ENCODE results near the gene FBXL2. TPM values are rescaled to one million over a fixed set of nuclear protein-coding genes. Genes with fewer than 3 reads are reported as not detected.
A peak's percentile ranks its signal among the peaks of the same experiment; 100 is the strongest.

The FBXL2 gene
- polyA plus RNA-seq (ENCODE audit: insufficient read length in 3 of 3), result 10 to 100 TPM; 28.3 to 31.4 (median 29.2) TPM

- DNase-seq (ENCODE audit: low read depth in 3 of 3, low spot score in 2 of 3), result peak in 2 of 3 donors; percentile 52 to 63
Observed at GRCh38 chr3:33277193-33277882, at the start of gene FBXL2. Gene FBXL2 (plus strand): TSS chr3:33277442. CDS start chr3:33277513, 71 bp downstream.

GRCh38 chr3:33229066-33229465, 48.2 kb upstream of the FBXL2 start:
- no peak for DNase-seq (ENCODE audit: low read depth in 3 of 3, low spot score in 2 of 3)

DNA sequence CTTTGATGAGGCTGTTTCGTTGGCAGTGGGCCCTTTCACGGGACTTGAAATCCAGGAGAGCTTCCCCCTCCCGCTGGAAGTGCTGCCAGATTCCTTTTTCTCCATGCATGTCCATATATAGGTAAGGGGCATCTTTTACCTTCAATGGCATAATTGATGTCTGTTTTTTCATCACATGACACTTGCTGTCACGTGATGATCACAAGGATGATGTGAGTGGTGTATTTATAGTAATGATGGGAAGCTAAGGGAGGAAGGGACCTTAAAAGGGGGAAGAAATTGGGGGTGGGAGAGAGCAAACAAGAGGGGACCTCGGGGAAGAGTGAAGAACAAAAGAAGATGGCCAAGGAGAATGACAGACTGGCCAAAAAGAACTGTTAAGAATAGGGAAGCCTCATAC, 47.3 kb upstream of the FBXL2 start:
- no peak for DNase-seq (ENCODE audit: low read depth in 3 of 3, low spot score in 2 of 3)

DNA sequence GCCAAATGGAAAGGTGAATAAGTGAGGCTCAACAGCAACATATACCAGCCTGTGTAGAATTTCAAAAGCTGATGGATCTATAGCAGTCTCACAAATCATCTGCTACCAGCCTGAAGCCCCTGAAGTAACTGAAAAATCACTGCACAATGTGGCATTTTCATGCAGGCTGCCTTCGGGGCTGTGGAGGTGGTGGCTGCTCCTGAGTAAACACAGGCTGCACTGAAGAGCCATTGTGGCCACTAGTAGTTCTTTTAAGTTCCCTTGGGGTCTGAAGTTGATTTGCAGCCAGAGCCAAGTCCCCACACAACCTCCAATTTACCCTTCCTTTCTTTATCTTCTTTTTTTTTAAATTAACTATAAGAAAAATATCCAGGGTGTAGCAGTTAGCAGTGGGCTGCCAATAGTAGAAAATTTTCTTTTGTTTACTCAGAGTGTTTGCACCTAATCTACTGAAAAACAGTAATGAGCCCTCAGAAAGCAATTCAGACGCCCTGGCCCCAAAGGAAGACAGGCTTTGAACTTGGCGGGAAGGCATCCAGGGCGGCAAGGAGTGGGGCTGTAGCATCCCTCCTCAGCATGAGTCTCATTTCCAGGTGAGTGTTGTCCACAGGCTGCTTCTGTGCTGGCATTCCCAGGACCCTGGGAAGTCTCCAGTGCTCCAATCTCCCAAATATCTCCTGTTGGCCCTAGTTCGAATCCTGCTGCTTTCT, 45.3 kb upstream of the FBXL2 start:
- no peak for DNase-seq (ENCODE audit: low read depth in 3 of 3, low spot score in 2 of 3)

DNA sequence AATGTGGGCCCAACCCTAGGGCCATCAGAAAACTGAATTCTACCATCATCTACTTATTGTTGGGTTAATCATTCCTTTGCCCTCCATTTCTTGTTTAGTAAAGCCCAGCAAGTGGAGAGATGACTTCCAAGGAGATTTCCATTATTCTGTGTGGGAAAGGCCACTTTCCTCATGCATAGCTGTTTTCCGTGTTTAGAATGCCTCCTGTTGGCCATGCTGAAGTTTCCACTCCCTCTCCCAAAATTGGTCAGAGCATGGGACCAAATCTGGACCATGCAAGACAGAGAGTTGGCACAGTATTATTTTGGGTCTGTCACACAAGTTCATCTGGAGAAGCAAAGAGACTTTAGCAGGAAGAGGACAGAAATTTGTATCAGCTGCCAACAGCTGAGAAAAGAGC, 43.4 kb upstream of the FBXL2 start:
- no peak for DNase-seq (ENCODE audit: low read depth in 3 of 3, low spot score in 2 of 3)

DNA sequence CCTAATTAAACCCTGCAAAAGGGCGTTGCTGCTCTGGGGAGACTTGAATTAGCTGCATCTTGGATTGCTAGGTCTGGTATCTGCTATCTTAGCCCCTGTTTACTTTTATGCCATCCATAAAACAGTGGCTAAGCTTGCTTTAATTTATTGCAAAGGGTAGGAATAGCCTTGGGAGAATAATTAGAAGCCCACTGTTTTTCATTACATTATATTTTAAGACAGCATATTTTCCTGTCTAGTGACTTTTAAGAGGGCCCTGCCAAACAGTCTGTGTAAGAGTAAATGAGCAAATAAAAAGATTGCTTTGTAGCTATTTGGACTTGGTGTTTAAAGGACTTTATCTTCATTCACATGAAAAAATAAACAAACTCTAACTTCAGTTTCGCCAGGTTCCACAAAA, 41.2 kb upstream of the FBXL2 start:
- DNase-seq (ENCODE audit: low read depth in 3 of 3, low spot score in 2 of 3), result no peak

GRCh38 chr3:33237439-33237838, 39.8 kb upstream of the FBXL2 start:
- DNase-seq (ENCODE audit: low read depth in 3 of 3, low spot score in 2 of 3), result no peak

GRCh38 chr3:33238923-33239322, 38.3 kb upstream of the FBXL2 start:
- no peak for DNase-seq (ENCODE audit: low read depth in 3 of 3, low spot score in 2 of 3)

GRCh38 chr3:33240261-33240660, 37.0 kb upstream of the FBXL2 start:
- DNase-seq (ENCODE audit: low read depth in 3 of 3, low spot score in 2 of 3), result no peak

DNA sequence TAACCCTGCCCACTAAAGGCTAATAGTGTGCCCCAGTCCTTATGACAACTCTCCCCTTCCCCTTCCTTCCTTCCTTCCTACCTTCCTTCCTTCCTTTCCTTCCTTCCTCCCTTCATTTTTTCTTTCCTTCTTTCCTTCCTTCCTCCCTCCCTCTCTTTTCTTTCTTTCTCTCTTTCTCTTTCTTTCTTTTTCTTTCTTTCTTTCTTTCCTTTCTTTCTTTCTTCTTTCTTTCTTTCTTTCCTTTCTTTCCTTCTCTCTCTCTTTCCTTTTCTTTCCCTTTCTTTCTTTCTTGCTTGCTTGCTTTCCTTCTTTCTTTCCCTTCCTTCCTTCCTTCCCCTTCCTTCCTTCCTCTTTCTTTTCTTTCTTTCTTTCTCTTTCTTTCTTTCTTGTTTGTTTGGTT, 30.5 kb upstream of the FBXL2 start:
- no peak for DNase-seq (ENCODE audit: low read depth in 3 of 3, low spot score in 2 of 3)

DNA sequence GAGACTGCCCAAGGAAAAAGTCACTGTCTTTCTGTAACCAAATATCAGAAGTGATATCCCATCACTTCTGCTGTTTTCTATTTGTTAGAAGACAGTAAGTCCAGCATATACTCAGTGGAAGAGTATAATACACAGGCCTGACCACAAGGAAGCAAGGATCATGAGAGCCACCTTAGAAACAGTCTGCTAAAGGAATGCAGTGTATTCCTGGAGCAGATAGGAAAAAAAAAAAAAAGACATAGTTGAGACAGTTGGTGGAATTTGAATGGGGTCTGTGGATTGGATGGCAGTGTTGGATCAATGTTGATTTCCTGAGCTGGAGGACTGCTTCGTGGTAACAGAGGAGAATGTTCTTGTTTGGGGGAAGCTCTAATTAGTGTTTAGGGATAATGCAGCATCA, 26.5 kb upstream of the FBXL2 start:
- DNase-seq (ENCODE audit: low read depth in 3 of 3, low spot score in 2 of 3), result no peak

- DNase-seq (ENCODE audit: low read depth in 3 of 3, low spot score in 2 of 3), result no peak
Observed at GRCh38 chr3:33256249-33256648, 21.0 kb upstream of the FBXL2 start.

- no peak for DNase-seq (ENCODE audit: low read depth in 3 of 3, low spot score in 2 of 3)
Observed at GRCh38 chr3:33260104-33260503, 17.1 kb upstream of the FBXL2 start.

DNA sequence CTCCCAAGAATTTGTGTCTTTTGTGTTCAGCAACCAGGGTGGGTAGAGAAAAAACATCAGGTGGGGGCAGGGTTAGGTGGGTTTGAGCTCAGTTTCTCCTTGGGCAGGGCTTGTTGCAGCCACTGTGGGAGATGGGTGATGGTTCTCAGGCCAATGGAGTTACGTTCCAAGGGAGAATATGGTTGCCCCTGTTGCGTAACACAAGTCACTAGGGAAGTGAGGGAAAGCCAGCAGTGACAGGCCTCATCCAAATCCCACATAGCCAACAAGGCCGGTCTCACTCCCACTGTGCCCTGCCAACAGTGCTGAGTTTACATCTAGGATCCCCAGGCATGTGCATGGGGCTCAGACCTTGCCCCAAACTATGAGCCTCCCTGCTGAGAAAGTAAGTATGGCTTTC, 7.9 kb upstream of the FBXL2 start:
- no peak for DNase-seq (ENCODE audit: low read depth in 3 of 3, low spot score in 2 of 3)

DNA sequence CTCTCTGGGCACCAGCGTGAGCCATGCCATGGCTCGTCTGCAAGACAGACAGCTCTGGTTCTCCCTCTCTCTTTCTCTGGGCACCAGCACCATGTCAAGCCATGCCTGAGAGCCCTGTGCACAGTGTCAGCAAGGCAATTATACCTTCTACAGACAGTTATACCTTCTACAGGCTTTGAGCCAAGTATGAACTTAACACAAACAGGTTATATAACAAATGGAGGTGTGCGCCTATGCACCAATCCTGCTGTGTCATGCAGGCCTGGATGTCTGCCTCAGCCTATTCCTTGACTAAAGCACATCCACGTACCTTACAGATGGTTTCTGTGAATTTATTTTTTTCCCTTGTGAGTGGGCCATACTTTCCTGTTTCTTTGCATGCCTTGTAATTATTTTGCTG, 5.9 kb upstream of the FBXL2 start:
- no peak for DNase-seq (ENCODE audit: low read depth in 3 of 3, low spot score in 2 of 3)

- DNase-seq (ENCODE audit: low read depth in 3 of 3, low spot score in 2 of 3), result no peak
Observed at GRCh38 chr3:33273628-33274027, 3.6 kb upstream of the FBXL2 start.

GRCh38 chr3:33278163-33278562, 921 bp downstream of the FBXL2 start:
- DNase-seq (ENCODE audit: low read depth in 3 of 3, low spot score in 2 of 3), result peak in 1 of 3 donors; percentile 2

DNA sequence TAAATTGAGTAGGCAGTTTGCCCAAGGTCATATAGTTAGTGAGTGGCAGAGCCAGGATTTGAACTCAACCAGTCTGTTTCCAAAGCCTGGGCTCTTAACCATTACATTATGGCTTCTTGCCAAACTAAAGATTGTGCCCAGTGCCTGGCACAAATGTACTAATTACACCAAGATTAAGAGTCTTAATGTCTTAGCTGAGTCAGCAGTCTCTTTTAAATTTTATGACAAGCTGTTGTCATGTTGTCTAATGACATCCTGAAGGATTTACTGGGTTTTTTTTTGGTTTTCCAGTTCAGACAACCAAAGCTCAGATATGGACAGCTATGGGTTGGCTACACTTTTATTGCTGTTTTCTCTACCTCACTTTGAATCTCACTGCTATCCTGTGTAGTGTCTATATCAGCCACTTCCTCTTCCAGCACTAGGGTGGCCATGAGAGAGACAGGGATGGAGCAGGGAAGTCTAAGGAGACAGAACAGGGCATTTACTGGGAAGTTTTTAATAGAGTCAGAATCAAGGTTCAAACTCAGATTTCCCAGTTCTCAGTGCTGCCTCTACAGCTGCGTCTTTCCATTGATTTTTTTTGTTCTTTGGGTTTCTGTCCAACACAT, 10.5 kb downstream of the FBXL2 start:
- DNase-seq (ENCODE audit: low read depth in 3 of 3, low spot score in 2 of 3), result no peak

GRCh38 chr3:33299395-33300081, 22.3 kb downstream of the FBXL2 start:
- no peak for DNase-seq (ENCODE audit: low read depth in 3 of 3, low spot score in 2 of 3)

GRCh38 chr3:33312361-33312760, 35.1 kb downstream of the FBXL2 start:
- DNase-seq (ENCODE audit: low read depth in 3 of 3, low spot score in 2 of 3), result no peak

DNA sequence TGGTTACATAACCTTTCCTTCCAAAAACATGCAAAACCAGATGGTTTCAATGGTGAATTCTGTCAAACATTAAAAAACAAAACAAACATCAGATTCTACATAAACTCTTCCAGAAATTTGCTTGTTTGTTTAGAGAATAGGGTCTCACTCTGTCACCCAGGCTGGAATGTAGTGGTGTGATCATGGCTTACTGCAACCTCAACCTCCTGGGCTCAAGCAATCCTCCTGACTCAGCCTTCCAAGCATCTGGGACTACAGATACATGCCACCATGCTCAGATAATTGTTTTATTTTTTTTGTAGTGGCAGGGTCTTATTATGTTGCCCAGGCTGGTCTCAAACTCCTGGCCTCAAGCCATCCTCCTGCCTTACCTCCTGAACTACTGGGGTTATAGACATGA, 36.1 kb downstream of the FBXL2 start:
- DNase-seq (ENCODE audit: low read depth in 3 of 3, low spot score in 2 of 3), result no peak
